HEK293 (cell line): ENCODE data around the gene ARHGAP26.

Experiments used
- CTCF ChIA-PET: fragments of 350-600 bp; formaldehyde crosslinking; extraction: SDS; loops from one replicate; lab custom pipeline; 2021; ENCODE audit warnings: antibody characterized with exemption; lab: Yijun Ruan, JAX
- POLR2A ChIA-PET: fragments of 300-600 bp; formaldehyde crosslinking; extraction: SDS; loops from one replicate; lab custom pipeline; 2020; ENCODE audit warnings: antibody characterized with exemption, inconsistent platforms; lab: Yijun Ruan, JAX
- H3K27ac ChIP-seq: fragments of 200-500 bp; sonication (Bioruptor generic); 2 replicates; pipeline ENCODE4 v1.5.1; 2014; ENCODE audit warnings: low read depth, low read length, control low read depth, inconsistent platforms; ENCODE audit errors: extremely low read depth
- H3K36me3 ChIP-seq, 2 experiments: fragments of 200-500 bp in 1 of 2; sonication (Bioruptor generic) in 1 of 2; 1 replicate in 1 of 2; 2 replicates in 1 of 2; pipeline ENCODE4 v1.5.1; 2014 to 2017; ENCODE audit warnings: inconsistent platforms in 2 of 2, low read length in 2 of 2; ENCODE audit not compliant: control insufficient read depth in 2 of 2, insufficient read depth in 1 of 2
- H3K4me1 ChIP-seq: fragments of 200-500 bp; sonication (Bioruptor generic); 2 replicates; pipeline ENCODE4 v1.5.1; 2014; ENCODE audit warnings: mild to moderate bottlenecking, low read length, inconsistent platforms; ENCODE audit not compliant: control insufficient read depth, insufficient read depth
- H3K4me3 ChIP-seq: 2 replicates; pipeline ENCODE4 v1.5.1; 2011; ENCODE audit warnings: low read depth, mild to moderate bottlenecking, control low read depth, low read length, moderate library complexity
- H3K9me3 ChIP-seq: fragments of 200-500 bp; sonication (Bioruptor generic); 2 replicates; pipeline ENCODE4 v1.5.1; 2014; ENCODE audit warnings: low read depth, low read length, inconsistent platforms; ENCODE audit not compliant: control insufficient read depth, insufficient read depth
- ELK4 ChIP-seq: IDR thresholded peaks from 2 replicates; pipeline ENCODE4 v1.6.1; 2011; ENCODE audit warnings: mild to moderate bottlenecking, low read depth, low read length, borderline replicate concordance
- GFI1B ChIP-seq: fragments of 450-650 bp; formaldehyde crosslinking; IDR thresholded peaks from 2 replicates; pipeline ENCODE4 v1.5.1; 2016; ENCODE audit warnings: missing biosample characterization, missing genetic modification characterization
- IKZF3 ChIP-seq: fragments of 450-650 bp; IDR thresholded peaks from 2 replicates; pipeline ENCODE4 v1.5.0; 2018; ENCODE audit warnings: missing biosample characterization, mild to moderate bottlenecking, missing genetic modification characterization, moderate library complexity
- MYNN ChIP-seq: fragments of 450-650 bp; formaldehyde crosslinking; IDR thresholded peaks from 2 replicates; pipeline ENCODE4 v1.5.1; 2016; ENCODE audit warnings: missing biosample characterization, missing genetic modification characterization, borderline replicate concordance
- REST ChIP-seq: fragments of 450-650 bp; formaldehyde crosslinking; IDR thresholded peaks from 2 replicates; pipeline ENCODE4 v1.5.1; 2016; ENCODE audit warnings: missing biosample characterization, missing genetic modification characterization
- TCF7L2 ChIP-seq: IDR thresholded peaks from 2 replicates; pipeline ENCODE4 v1.6.1; 2011; ENCODE audit warnings: low read depth, mild to moderate bottlenecking, inconsistent platforms, low read length, moderate library complexity, borderline replicate concordance
- ZFP41 ChIP-seq: fragments of 450-650 bp; formaldehyde crosslinking; IDR thresholded peaks from 2 replicates; pipeline ENCODE4 v1.5.1; 2016; ENCODE audit warnings: missing biosample characterization, missing genetic modification characterization, borderline replicate concordance
- ZNF292 ChIP-seq: fragments of 450-650 bp; formaldehyde crosslinking; IDR thresholded peaks from 2 replicates; pipeline ENCODE4 v1.5.1; 2016; ENCODE audit warnings: low read depth, missing biosample characterization, missing genetic modification characterization, borderline replicate concordance
- ZNF404 ChIP-seq: fragments of 450-650 bp; formaldehyde crosslinking; IDR thresholded peaks from 2 replicates; pipeline ENCODE4 v1.5.1; 2017; ENCODE audit warnings: missing biosample characterization, missing genetic modification characterization
- ZNF473 ChIP-seq: fragments of 450-650 bp; formaldehyde crosslinking; IDR thresholded peaks from 2 replicates; pipeline ENCODE4 v1.5.1; 2017; ENCODE audit warnings: missing biosample characterization, missing genetic modification characterization
- ZNF521 ChIP-seq: fragments of 450-650 bp; formaldehyde crosslinking; IDR thresholded peaks from 2 replicates; pipeline ENCODE4 v1.5.1; 2017; ENCODE audit warnings: missing biosample characterization, mild to moderate bottlenecking, missing genetic modification characterization
- ZNF585B ChIP-seq: fragments of 450-650 bp; formaldehyde crosslinking; IDR thresholded peaks from 2 replicates; pipeline ENCODE4 v1.5.1; 2016; ENCODE audit warnings: missing biosample characterization, missing genetic modification characterization
- ZNF621 ChIP-seq: fragments of 450-650 bp; formaldehyde crosslinking; IDR thresholded peaks from 2 replicates; pipeline ENCODE4 v1.5.1; 2017; ENCODE audit warnings: missing biosample characterization, missing genetic modification characterization
- ZNF623 ChIP-seq: fragments of 450-650 bp; formaldehyde crosslinking; IDR thresholded peaks from 2 replicates; pipeline ENCODE4 v1.5.1; 2016; ENCODE audit warnings: missing biosample characterization, missing genetic modification characterization
- ZNF660 ChIP-seq: fragments of 450-650 bp; IDR thresholded peaks from 2 replicates; pipeline ENCODE4 v1.5.1; 2018; ENCODE audit warnings: missing biosample characterization, mild to moderate bottlenecking, missing genetic modification characterization
- ZNF677 ChIP-seq: fragments of 450-650 bp; IDR thresholded peaks from 2 replicates; pipeline ENCODE4 v1.5.0; 2018; ENCODE audit warnings: missing biosample characterization, mild to moderate bottlenecking, missing genetic modification characterization, moderate library complexity
- ZNF707 ChIP-seq: fragments of 450-650 bp; formaldehyde crosslinking; IDR thresholded peaks from 2 replicates; pipeline ENCODE4 v1.5.1; 2016; ENCODE audit warnings: missing biosample characterization, missing genetic modification characterization
- ZNF830 ChIP-seq: fragments of 450-650 bp; IDR thresholded peaks from 2 replicates; pipeline ENCODE4 v1.5.0; 2018; ENCODE audit warnings: missing biosample characterization, missing genetic modification characterization, low read depth, mild to moderate bottlenecking, moderate library complexity
- TF ChIP-seq, protein P1 (sequence below): fragments of 450-650 bp; formaldehyde crosslinking; IDR thresholded peaks from 2 replicates; pipeline ENCODE4 v1.5.1; 2016; ENCODE audit warnings: missing biosample characterization, missing genetic modification characterization

ARHGAP26 gene

GRCh38 chr5:143176048-143176447, 405.9 kb downstream of the ARHGAP26 start (continued):
- TF ChIP-seq REST (tag by site-specific recombination) = no peak
- TF ChIP-seq ZNF707 = no peak

DNA sequence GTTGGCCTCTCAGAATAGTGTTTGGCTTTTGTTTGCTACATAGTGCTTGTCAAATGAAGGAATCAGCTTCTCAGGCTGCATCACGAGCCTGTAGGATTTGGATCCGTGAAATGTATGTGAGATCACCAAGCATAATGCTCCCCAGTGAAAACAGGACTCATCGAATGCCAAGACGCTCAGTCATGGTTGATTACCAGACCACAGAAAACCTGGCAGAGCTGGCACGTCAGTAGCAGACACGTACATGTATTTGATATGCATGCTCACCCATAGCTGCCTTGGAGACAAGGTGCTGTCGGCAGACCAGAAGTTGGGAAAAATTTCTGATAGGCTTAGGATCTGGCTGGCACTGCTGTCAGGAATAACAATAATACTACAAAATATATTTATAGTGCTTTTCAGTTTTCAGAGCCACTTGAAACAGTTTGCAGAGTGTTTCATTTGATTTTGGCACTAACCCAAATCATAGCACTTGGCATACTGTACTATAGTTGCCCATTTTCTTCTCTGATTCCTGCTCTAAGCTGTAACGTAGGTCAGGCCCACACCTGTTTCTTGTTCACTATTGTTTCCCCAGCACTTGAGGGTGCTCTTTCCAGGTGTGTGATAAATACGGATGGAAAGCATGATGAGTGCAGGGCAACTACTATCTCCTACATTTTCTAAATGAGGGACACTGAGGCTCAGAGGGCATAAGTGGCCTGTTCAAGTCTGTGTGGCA, 407.2 kb downstream of the ARHGAP26 start:
- no peaks in the 10 kb centered on the region for H3K9me3 ChIP-seq
- TF ChIP-seq ZNF521 (tag by site-specific recombination) = no peak
- TF ChIP-seq TCF7L2 = no peak
- TF ChIP-seq ZNF404 = no peak
- TF ChIP-seq ZNF621 (tag by site-specific recombination) = no peak
- no peak for TF ChIP-seq ZNF585B (tag by site-specific recombination)
- TF ChIP-seq ZNF677 (tag by site-specific recombination) = no peak
- TF ChIP-seq ZNF473 (tag by site-specific recombination) = no peak
- no peak for TF ChIP-seq MYNN (tag by site-specific recombination)
- TF ChIP-seq, all 188 proteins: peak for 0
- H3K4me3 ChIP-seq = no peak overlapping the region
- peaks cover 2% of the 10 kb centered on the region for H3K4me1 ChIP-seq
- CTCF ChIA-PET = interaction anchor here (0.6 kb wide), 1 partner anchor 518 kb away, joined by 4 read pairs; no protein-coding TSS in a partner anchor
- H3K36me3 ChIP-seq = no peaks in the 10 kb centered on the region
- no peak overlapping the region for H3K27ac ChIP-seq
- POLR2A ChIA-PET = no interaction called here

DNA sequence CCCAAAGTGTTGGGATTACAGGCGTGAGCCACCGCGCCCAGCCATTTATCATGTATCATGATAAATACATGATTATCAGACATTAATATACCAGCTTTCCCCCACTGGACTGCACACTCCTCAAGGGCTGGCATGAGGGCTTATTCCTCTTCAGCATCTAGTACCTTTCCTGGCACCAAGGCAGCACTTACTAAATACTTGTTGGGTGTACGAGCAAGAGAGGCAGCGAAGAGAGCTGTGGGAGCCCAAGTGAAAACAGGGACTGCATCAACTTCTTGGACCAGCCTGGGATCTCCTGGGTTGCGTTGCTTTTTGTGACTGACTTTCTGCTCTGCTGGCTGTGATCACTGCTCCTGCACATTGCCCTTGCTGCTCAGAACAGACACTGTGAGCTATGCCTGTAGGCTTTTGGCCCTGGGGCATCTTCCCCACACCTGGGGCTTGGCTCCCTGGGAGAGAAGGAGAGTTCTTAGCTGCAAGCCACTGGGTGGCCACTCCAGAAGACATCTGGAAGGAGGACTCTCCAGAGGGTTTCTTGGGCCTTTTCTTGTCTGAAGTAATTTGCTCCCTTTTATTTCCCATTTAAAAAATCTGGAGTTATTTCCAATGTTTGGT, 409.1 kb downstream of the ARHGAP26 start:
- Histone ChIP-seq H3K27ac (no peak overlapping the region), H3K4me3 (no peak overlapping the region), H3K9me3 (no peaks in the 10 kb centered on the region), H3K36me3 (no peaks in the 10 kb centered on the region), H3K4me1 (peaks cover 12% of the 10 kb centered on the region)
- ChIA-PET CTCF (interaction anchor here (0.6 kb wide), 1 partner anchor 409 kb away, joined by 3 read pairs; no protein-coding TSS in a partner anchor), POLR2A (no interaction called here)
- TF ChIP-seq GFI1B = no peak
- TF ChIP-seq IKZF3 (tag by site-specific recombination) = no peak
- no peak for TF ChIP-seq ZFP41 (tag by site-specific recombination)
- no peak for TF ChIP-seq ZNF830 (tag by site-specific recombination)
- TF ChIP-seq, protein P1, sequence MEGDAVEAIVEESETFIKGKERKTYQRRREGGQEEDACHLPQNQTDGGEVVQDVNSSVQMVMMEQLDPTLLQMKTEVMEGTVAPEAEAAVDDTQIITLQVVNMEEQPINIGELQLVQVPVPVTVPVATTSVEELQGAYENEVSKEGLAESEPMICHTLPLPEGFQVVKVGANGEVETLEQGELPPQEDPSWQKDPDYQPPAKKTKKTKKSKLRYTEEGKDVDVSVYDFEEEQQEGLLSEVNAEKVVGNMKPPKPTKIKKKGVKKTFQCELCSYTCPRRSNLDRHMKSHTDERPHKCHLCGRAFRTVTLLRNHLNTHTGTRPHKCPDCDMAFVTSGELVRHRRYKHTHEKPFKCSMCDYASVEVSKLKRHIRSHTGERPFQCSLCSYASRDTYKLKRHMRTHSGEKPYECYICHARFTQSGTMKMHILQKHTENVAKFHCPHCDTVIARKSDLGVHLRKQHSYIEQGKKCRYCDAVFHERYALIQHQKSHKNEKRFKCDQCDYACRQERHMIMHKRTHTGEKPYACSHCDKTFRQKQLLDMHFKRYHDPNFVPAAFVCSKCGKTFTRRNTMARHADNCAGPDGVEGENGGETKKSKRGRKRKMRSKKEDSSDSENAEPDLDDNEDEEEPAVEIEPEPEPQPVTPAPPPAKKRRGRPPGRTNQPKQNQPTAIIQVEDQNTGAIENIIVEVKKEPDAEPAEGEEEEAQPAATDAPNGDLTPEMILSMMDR (tag by site-specific recombination) = no peak
- TF ChIP-seq ZNF660 (tag by site-specific recombination) = no peak
- no peak for TF ChIP-seq ELK4
- no peak for TF ChIP-seq ZNF623 (tag by site-specific recombination)
- TF ChIP-seq ZNF292 (tag by site-specific recombination) = no peak
